ENCODE results near the gene TMEM191C.
A peak's percentile ranks its signal among the peaks of the same experiment; 100 is the strongest.
"Not testable (repeated sequence)": the region's sequence is repeated elsewhere in the genome, so short reads cannot be mapped to it uniquely, and the experiment has no call there.

The TMEM191C gene

DNA sequence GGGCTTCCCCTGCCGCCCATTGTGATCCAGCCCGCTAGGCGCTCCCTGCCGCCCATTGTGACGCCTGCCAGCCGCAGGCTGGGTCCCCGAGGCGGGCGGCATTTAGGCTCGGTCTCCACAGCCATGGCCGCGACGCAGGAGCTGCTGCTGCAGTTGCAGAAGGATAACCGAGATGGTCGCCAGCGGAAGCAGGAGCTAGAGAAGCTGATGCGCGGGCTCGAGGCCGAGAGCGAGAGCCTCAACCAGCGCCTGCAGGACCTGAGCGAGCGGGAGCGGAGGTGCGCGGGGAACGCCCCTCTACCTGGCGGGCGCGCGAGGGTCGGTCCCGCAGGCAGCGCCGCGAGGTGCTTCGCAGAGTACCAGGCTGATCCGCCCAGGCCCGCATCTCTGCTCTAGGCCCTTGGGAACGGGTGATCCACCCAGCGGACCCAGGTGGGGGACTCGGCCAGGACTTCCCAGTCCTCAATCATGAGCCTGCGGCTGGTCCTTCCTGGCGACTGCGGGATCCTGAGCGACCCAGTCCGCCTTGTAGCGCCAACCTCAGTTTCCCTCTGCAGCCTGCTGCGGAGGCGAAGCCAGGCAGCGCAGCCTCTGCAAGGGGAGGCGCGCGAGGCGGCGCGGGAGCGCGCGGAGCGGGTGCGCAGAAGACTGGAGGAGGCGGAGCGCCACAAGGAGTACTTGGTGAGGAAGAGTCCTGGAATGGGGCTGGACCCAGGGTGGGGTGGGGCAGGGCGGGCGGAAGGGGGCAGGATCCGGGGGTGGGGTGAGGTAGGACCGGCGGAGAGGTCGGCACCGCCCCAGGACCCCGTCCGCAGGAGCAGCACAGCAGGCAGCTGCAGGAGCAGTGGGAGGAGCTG lies at the start of gene TMEM191C:
TSS of gene TMEM191C (plus strand) at position 51 of the 857 bp plus-strand sequence. CDS start at position 124, 73 bp downstream.
- DNase-seq: not testable (repeated sequence)

GRCh38 chr22:21417853-21418252 lies 49.3 kb upstream of the TMEM191C start:
- DNase-seq: peak; percentile 21

DNA sequence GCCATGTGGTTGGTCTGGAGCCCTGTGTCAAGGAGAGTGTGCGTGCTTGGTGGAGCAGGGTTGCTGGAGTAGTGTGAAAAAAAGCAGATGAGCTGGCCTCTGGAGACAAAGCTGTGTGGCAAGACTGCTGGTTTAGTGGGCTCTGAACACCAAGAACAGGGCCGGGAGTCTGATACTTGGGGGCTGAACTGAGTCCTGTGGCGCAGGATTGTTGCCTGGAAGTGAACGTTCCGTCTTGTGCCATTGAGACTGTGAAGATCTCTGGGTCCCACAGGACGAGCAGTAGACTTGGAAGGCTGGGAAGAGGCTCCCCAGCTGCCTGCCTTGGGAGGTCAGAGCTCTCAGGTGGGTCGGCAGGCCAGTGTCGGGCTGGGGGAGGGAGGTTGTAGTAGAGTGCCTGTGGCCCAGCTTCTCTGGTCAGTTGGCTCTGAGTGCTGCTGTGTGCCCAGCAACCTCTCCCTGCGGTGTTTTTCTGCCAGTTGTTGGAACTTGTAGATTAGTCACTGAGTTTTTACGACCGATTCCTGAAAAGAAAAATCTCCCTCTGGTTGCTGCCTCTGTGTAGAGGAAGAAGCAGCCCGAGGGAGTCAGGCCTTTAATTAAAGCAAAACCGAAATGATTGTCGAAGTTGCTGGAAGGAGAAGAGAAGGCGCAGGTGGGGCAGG lies 48.1 kb upstream of the TMEM191C start:
- DNase-seq: not testable (repeated sequence)

DNA sequence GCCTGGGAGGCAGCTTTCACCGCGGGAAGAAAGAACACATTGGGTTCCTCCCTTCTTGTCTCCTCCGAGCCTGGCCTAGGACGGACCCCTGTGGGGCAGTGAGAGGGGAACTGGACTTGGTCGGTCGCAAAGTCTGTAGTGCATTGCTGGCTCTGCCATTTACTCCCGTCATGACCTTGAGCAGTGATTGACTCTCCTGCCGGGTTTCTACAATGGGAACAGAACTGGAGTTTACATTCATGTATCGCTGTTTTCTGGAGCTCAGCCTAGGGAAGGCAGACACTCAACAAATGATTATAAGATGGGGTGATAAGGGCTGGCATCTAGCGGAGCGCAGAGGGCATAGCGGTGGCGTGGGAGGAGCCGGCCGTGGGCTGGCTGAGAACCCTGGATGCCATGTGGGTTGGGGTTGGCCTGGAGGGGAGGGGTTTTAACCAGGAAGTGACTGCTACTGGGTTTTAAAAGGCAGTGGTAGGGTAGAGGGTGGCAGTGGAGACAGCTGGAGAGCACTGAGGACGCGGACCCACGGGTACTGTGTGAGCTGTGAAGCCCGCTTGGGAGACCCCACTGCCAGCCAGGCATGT lies 46.9 kb upstream of the TMEM191C start:
- not testable (repeated sequence) for DNase-seq

GRCh38 chr22:21424084-21424709 lies 43.0 kb upstream of the TMEM191C start:
- not testable (repeated sequence) for DNase-seq

- DNase-seq: not testable (repeated sequence)
Measured at GRCh38 chr22:21434378-21435233, 32.6 kb upstream of the TMEM191C start.

DNA sequence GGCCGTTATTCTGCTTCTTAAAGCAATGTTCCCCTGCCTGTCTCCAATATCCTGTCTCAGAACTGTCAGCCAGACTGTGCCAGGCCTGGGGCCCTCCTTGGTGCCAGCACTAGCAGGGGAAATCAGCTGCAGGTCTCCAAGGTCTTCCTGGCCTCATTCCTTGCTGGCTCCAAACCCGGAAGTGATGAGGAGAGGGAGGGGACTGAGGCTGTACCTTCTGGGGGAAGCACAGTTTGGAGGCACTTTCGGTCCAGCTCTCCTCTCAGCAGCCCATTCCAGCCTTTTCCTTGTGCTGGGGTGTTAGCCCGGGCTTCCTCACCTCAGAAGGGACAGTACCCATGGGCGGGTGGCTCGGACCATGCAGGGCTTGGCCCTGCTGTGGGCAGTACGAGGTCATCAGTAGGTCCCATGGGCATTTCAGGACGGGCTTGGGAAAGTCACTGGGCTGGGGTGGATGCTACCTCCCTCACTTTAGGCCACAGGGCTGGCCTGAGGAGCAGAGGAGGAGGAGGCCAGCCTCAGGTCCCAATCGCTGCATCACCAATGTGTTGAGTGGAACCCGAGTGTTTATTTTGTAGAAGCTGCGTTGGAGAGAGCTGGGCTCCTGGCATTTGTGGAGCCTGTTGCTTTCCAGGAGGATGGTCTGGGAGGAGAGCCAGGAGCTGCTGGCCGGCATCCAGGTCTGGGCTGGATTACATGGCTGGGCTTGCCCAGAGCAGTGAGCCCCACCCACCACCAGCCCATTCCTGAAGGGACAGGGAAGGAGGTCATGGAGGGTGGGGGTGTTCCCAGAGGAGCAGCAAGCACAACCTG lies 31.0 kb upstream of the TMEM191C start:
- DNase-seq: not testable (repeated sequence)

DNA sequence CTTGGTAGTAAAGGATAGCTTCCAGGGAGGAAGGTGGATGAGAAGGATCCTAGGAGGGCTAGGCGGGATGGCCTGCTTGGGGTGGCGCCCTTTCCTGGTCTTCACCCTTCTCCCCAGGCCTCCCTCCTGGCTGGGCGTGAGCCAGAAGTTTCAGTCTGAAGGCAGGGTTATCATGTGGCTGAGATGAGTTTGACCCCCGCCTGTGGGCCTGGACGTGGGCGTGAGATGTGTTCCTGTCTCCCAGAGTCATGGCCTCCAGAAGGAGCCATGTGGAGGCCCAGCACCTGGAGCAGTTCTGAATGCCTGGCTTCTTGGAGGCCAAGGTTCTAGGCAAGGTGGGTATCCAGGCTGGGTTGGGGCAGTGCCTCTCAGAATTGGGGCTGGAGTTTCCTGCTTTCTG lies 29.2 kb upstream of the TMEM191C start:
- DNase-seq: not testable (repeated sequence)

GRCh38 chr22:21440018-21440636 lies 27.1 kb upstream of the TMEM191C start:
- not testable (repeated sequence) for DNase-seq

DNA sequence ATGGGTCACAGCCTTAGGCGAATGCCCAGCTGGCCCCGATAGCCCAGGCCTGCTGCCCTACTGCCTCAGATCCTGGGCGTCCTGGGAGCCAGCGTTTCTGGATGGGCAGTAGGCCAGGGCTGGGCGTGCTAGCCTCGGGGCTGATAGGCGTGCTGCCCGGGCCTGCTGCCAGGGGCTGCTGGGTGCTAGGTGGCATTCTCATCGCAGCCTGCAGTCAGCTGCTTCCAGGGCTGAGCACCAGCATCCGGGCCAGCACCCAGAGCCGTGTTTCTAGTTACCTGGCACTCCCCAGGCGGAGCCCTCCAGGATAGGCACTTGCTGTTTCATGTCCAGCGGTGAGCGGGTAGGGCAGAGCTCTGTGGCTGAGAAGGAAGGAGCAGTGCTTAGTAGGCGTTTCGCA lies 26.5 kb upstream of the TMEM191C start:
- DNase-seq: not testable (repeated sequence)

DNA sequence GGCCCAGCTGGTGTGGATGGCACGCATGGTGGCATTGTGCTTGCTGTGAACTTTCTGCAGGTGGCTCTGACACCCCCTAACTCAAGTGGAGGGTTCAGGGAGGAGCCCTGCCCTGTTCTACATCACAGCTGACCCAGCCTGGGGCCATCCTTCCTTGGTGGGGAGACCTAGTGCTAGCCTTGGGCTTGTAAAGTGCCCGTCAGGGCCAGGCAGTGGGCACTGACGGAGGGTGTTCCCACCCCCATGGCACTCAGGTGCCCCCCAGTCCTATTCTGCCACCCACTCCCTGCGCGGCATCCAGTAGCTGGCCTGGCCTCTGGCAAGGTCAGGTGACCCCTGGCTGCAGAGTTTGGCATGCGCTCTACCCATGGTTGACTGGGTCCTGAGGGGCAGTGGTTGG lies 26.0 kb upstream of the TMEM191C start:
- not testable (repeated sequence) for DNase-seq

DNA sequence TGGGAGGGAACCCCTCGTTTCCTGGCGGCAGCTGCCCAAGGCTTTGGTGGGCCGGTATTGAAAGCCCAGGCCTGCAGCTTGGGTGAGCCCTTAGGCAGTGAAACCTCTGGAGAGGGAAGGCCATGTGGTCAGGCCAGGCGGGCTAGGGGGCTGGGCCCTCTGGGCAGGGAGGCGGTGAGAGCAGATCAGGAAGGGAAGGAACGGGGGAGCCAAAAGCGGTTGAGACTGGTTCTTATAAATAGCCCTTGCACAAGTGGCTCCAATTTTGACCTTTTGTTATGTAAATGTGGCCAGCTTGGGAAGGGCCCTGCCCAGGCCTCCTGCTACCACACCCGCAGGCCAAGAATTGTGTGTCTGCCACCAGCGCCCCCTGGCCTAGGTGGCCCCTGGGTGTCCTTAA lies 25.1 kb upstream of the TMEM191C start:
- DNase-seq: not testable (repeated sequence)

- DNase-seq: not testable (repeated sequence)
Measured at GRCh38 chr22:21442646-21443045, 24.5 kb upstream of the TMEM191C start.

GRCh38 chr22:21443057-21443734 lies 24.0 kb upstream of the TMEM191C start:
- no peak for DNase-seq

DNA sequence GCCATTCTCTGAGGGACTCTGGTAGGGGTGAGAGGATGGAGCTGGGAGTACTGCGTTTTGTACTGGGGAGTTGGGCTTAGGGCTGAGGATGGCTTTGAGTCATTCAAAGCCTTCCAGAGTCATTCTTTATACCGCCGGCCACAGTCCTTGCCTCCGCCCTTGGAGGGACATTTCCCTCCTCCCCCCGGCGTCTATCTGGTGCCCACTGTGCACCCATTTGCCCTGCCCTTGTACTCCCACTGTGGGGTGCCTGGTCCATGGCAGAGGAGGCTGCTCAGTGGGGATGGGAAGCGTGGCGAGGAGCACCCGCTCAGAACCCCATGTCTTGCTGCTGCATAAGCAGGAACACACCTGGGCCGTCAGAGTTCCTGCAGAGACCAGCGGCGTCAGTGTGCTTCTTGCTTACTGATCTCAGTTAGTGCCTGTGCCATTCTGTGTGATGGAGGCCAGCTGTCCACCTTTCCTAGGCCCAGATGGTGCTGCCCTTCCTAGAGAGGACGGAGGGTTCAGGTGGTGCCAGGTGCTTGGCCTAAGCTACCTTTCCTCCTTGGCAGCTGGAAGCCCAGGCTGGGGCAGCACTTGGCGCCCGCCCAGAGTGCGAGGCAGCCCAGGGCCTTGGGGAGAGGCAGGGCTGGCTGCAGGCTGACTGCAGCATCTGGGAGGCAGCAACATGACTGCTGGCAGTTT lies 23.3 kb upstream of the TMEM191C start:
- no peak for DNase-seq

GRCh38 chr22:21444701-21445436 lies 22.3 kb upstream of the TMEM191C start:
- no peak for DNase-seq

DNA sequence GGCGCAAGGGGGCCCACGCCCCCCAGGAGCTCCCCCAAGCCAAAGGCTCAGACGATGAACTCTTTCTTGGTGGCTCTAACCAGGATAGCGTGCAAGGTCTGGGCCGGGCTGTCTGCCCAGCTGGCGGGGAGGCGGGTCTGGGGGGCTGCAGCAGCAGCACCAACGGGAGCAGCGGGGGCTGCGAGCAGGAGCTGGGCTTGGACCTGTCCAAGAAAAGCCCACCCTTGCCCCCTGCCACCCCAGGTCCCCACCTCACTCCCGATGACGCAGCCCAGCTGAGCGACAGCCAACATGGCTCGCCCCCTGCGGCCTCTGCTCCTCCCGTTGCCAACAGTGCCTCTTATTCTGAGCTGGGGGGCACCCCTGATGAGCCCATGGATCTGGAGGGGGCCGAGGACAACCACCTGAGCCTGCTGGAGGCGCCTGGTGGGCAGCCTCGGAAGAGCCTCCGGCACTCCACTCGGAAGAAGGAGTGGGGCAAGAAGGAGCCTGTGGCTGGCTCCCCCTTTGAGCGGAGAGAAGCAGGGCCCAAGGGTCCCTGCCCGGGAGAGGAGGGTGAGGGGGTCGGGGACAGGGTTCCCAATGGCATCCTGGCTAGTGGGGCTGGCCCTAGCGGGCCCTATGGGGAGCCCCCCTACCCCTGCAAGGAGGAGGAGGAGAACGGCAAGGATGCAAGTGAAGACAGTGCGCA lies 21.6 kb upstream of the TMEM191C start:
- no peak for DNase-seq
